RWPE1 (cell line): ENCODE results near the gene CAPN2.
A peak's percentile ranks its signal among the peaks of the same experiment; 100 is the strongest.

ENCODE experiments used
- CTCF ChIA-PET: fragments of 350-600 bp; sonication (Branson Sonifier 250); formaldehyde crosslinking; extraction: SDS; loops from one replicate; lab custom pipeline; 2021; lab: Yijun Ruan, JAX
- POLR2A ChIA-PET: fragments of 400-600 bp; formaldehyde crosslinking; extraction: SDS; loops from one replicate; lab custom pipeline; 2020; ENCODE audit warnings: antibody characterized with exemption; ENCODE audit not compliant: low non-redundant PET; lab: Yijun Ruan, JAX
- DNase-seq: peaks from one replicate; pipeline ENCODE4 v3.0.0; 2012; ENCODE audit warnings: low spot score
- H3K27ac ChIP-seq: fragments of 450-650 bp; 2 replicates; pipeline ENCODE4 v1.5.1; 2017
- TF ChIP-seq, protein P1 (sequence below): fragments of 450-650 bp; conservative IDR thresholded peaks from 2 replicates; pipeline ENCODE4 v1.5.1; 2017; ENCODE audit warnings: low read depth, mild to moderate bottlenecking

CAPN2 gene

DNA sequence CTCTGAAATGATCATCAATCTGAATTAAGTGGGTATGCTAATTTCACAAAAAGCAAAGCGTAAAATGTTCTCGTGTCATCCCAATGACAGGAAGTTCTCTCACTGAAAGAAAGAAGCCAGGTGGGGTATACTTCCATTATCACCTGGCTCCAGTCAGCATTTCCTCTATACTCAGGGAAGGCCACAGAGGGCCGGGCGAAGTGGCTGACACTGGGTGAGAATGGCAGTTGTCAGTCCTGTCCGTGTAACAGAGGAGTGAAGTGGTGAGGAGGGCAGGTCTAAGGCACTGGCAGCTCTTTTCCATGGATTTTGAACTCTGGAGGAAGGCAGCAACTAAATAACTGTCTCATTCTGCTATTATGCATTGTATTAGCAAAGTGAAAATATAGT, 60.4 kb downstream of the CAPN2 start:
- TF ChIP-seq, protein P1, sequence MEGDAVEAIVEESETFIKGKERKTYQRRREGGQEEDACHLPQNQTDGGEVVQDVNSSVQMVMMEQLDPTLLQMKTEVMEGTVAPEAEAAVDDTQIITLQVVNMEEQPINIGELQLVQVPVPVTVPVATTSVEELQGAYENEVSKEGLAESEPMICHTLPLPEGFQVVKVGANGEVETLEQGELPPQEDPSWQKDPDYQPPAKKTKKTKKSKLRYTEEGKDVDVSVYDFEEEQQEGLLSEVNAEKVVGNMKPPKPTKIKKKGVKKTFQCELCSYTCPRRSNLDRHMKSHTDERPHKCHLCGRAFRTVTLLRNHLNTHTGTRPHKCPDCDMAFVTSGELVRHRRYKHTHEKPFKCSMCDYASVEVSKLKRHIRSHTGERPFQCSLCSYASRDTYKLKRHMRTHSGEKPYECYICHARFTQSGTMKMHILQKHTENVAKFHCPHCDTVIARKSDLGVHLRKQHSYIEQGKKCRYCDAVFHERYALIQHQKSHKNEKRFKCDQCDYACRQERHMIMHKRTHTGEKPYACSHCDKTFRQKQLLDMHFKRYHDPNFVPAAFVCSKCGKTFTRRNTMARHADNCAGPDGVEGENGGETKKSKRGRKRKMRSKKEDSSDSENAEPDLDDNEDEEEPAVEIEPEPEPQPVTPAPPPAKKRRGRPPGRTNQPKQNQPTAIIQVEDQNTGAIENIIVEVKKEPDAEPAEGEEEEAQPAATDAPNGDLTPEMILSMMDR = no peak
- H3K27ac ChIP-seq = peak overlapping the region; percentile 74
- CTCF ChIA-PET = no interaction called here
- no peak for DNase-seq
- POLR2A ChIA-PET = no interaction called here

DNA sequence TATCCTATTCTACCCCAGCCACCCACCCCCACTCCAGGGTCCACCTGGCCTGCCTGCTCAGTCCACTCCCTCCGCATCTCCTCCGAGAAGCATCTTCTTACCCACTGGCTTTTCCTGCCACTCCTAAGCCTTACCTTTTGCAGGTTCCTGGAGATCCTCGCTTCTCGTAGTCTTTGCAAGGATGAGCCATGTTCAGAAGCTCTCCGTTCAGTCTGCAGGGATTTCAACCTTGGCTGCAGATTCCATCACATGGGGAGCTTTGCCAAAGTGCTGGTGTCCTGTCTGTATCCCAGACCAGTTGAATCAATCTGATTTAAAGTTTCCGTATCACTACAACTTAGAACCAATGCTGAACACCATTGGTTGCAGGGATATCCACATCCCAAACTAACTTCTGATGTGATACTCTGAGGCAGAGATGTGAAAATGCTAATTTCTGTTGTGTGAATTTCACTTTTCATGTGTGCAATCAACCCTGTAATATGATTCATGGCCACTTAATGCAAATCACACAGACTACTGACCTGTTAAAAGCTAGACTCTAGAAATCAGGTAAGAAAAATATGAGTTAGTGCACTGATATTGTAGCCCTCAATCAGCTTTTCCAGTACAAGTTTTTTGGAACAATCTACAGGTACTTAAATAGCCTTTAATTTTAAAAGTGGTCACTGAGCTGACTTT, 61.9 kb downstream of the CAPN2 start:
- no peak for DNase-seq
- POLR2A ChIA-PET = no interaction called here
- CTCF ChIA-PET = interaction anchor here (0.7 kb wide), 1 partner anchor 18 kb away, joined by 6 read pairs; no protein-coding TSS in a partner anchor

DNA sequence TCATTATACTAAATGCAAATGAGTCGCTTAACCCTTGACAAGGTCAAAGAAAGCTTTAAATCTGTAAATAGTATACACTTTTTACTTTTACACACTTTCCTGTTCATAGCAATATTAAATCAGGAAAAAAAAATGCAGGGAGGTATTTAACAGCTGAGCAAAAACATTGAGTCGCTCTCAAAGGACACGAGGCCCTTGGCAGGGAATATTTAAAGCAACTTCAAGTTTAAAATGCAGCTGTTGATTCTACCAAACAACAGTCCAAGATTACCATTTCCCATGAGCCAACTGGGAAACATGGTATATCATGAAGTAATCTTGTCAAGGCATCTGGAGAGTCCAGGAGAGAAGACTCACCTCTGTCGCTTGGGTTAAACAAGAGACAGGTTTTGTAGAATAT, 62.7 kb downstream of the CAPN2 start:
- DNase-seq = no peak
- TF ChIP-seq, protein P1 = no peak
- ChIA-PET CTCF (interaction anchor here (1.6 kb wide), 1 partner anchor 13 kb away, joined by 4 read pairs; no protein-coding TSS in a partner anchor), POLR2A (no interaction called here)
- no peak overlapping the region for H3K27ac ChIP-seq

More for the DNA sequence above, 61.9 kb downstream of the CAPN2 start:
- TF ChIP-seq, protein P1 = no peak
- H3K27ac ChIP-seq = peak overlapping the region; percentile 74; the same call in 1 of the 2 replicates

DNA sequence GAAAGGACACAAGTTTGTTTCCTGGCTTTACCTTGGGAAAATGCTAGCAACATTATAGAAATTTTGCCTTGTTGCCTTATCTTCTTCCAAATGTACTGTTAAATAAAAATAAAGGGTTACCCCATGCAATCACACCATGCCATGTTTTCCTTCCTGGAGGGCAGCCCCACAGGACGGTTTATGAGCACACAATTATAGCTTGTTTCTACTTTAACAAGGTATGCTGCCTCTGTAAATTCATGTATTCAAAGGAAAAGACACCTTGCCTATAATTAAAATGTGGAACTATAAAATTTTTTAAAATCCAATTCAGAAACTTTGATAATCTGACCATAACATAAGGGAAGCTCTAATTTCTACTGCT, 63.4 kb downstream of the CAPN2 start:
- DNase-seq = no peak
- POLR2A ChIA-PET = no interaction called here
- H3K27ac ChIP-seq = peak overlapping the region; percentile 75; the same call in 1 of the 2 replicates

DNA sequence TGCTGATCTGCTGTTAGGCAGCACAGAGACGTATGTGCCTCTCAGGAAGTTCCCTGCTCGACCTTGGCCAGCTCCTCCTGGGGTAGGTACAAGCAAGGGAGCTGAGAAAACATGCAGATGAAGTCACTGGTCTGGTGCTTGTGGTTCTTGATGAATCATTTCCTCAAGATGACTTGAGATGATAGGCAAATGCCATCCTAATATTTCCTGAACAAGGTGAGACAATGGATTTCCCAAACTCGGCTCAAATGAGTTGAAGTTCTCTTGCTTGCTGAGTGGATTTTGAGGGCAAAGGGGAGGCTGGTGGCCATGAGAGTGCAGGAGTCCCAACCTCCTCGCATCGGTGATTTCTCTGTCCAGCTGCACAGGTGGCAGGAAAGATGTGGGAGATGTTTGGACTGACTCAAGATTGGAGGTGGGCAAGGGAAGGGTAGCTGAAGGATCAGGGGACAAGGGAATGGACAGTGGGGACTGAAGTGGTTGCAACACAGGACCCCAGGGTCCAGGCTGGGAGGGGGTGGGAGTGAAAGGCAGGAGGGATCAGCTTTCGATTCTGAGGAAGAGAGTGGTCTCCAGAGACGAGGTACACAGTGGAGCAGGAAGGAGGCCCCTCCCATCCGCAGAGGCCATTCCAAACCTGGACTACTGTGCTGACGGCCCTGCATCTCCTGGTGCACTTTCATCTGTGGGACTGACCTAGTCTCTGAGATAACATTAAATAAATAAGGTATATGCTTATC, 63.9 kb downstream of the CAPN2 start:
- H3K27ac ChIP-seq = peak overlapping the region; percentile 75

More for the DNA sequence above, 63.4 kb downstream of the CAPN2 start:
- TF ChIP-seq, protein P1 = no peak
- CTCF ChIA-PET = interaction anchor here (1.1 to 1.6 kb wide), 2 partner anchors 12 to 70 kb away, joined by 4 read pairs; partner anchors contain the start of gene TP53BP2

More for the DNA sequence above, 63.9 kb downstream of the CAPN2 start:
- DNase-seq = peak; percentile 74
- TF ChIP-seq, protein P1 = no peak
- ChIA-PET CTCF (interaction anchor here (0.7 to 1.6 kb wide), 3 partner anchors 12 to 69 kb away, joined by 4 read pairs; partner anchors contain the start of gene TP53BP2), POLR2A (no interaction called here)
